NCI-H446 (cell line): ENCODE data around the gene FARP1.

Experiments used
- DNase-seq, 2 experiments: peaks; one replicate each; lab custom pipeline; 2025; lab: John Stamatoyannopoulos, UW

The FARP1 gene

GRCh38 chr13:98175823-98176222 lies 32.9 kb downstream of the FARP1 start:
- no peak for DNase-seq

GRCh38 chr13:98176777-98177608 lies 34.1 kb downstream of the FARP1 start, which contains the start of gene RNF113B:
TSS of gene RNF113B (minus strand) at chr13:98177269. CDS start at chr13:98177236, 33 bp downstream.
- no peak for DNase-seq

- DNase-seq: no peak
These were observed 37.2 kb downstream of the FARP1 start for GRCh38 chr13:98180092-98180491.

GRCh38 chr13:98181111-98181815 lies 38.4 kb downstream of the FARP1 start:
- no peak for DNase-seq

- no peak for DNase-seq
These were observed 39.3 kb downstream of the FARP1 start for GRCh38 chr13:98182153-98182552.

- no peak for DNase-seq
These were observed 39.7 kb downstream of the FARP1 start for GRCh38 chr13:98182589-98182988.

GRCh38 chr13:98184792-98185191 lies 41.9 kb downstream of the FARP1 start:
- no peak for DNase-seq

- DNase-seq: no peak
These were observed 44.5 kb downstream of the FARP1 start for GRCh38 chr13:98187155-98187964.

GRCh38 chr13:98187965-98188261 lies 45.0 kb downstream of the FARP1 start:
- DNase-seq: no peak

GRCh38 chr13:98188544-98189166 lies 45.8 kb downstream of the FARP1 start:
- DNase-seq: no peak

GRCh38 chr13:98189841-98190505 lies 47.1 kb downstream of the FARP1 start:
- DNase-seq: no peak

GRCh38 chr13:98190889-98191444 lies 48.1 kb downstream of the FARP1 start:
- DNase-seq: no peak

GRCh38 chr13:98192008-98192407 lies 49.1 kb downstream of the FARP1 start:
- DNase-seq: no peak

- DNase-seq: no peak
These were observed 52.3 kb downstream of the FARP1 start for GRCh38 chr13:98195054-98195791.

- DNase-seq: no peak
These were observed 55.8 kb downstream of the FARP1 start for GRCh38 chr13:98198683-98199082.

GRCh38 chr13:98199480-98199879 lies 56.6 kb downstream of the FARP1 start:
- DNase-seq: no peak

GRCh38 chr13:98200211-98200878 lies 57.5 kb downstream of the FARP1 start:
- DNase-seq: no peak

GRCh38 chr13:98201189-98201588 lies 58.3 kb downstream of the FARP1 start:
- DNase-seq: no peak

GRCh38 chr13:98201984-98202383 lies 59.1 kb downstream of the FARP1 start:
- DNase-seq: no peak
